HG03108 (cell line): ENCODE results near the gene TMTC2.
"Not testable (repeated sequence)": the region's sequence is repeated elsewhere in the genome, so short reads cannot be mapped to it uniquely, and the experiment has no call there.

Experiments used
- ATAC-seq: cut with Tn5 transposase; IDR thresholded peaks from one replicate; pipeline ENCODE4 v1.9.1; 2021; ENCODE audit warnings: moderate library complexity; ENCODE audit not compliant: unreplicated experiment

TMTC2 gene

DNA sequence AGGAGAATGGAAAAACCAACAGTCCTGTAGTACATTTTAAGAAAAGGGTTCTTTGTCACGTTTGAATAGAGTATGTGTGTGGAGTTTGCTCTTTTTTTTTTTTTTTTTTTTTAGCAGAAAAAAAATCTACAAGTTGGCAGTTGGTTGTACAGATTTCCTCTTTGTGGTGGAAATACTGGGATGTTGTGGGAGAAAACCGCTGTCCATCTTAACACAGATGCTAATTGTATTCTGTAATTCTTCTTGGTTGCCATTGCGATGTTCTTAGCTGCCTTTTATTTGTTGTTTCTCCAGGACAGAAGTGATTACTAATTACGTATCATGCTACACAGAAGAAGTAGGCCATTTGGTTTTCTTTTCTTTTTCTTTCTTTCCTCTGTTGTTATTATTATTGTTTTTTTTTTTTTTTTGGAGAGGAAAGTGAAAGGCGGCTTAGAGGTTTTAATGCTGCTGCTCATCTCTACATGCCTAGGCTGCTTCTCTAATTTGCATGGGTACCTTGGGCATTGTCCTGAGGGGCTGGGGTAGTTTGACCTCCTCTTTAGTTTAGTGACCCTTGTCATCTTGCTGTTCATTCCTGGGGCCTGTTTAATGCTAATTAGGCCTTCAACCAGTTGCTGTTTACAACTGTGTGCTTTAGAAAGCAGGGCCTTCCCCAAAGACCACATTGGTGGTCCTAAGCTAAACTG is 94.7 kb downstream of the TMTC2 start:
- ATAC-seq = no peak

GRCh38 chr12:82783435-82783834 is 96.7 kb downstream of the TMTC2 start:
- ATAC-seq = no peak

DNA sequence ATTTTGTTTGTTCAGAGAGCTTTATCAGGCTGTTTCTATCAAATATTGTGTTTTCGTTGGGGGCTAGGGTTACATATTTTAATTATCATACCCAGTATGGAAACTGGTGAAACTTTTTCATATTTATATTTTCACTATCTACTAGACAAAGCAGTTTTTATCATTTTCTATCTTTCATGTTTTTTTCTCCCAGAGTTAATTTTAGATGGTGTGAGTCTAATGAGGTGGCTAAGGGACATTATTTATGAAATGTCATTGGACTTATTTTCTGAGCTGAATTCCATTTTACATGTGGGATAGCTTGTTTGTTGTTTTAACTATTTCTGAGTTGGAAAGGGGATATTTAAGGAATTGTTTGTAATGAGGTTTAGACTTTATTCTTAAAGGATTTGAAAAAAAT is 100.3 kb downstream of the TMTC2 start:
- no peak for ATAC-seq

DNA sequence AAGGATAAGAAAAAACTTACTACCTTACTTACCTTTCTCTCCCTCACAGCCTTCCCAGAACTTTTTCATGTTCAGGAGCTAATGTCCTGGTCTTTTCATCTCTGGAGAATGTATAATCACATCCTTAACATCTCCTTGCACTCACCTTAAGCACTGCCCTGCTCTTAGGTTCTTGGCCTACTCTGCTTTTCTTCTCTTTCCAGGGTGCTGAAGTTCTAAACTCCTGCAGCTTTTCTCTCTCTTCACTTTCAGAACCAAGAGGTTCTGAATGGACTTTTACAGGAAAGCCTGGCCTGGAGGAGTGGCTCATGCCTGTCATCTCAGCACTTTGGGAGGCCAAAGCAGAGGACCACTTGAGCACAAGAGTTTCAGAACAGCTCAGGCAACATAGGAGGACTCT is 101.9 kb downstream of the TMTC2 start:
- ATAC-seq = no peak

GRCh38 chr12:82789674-82790073 is 103.0 kb downstream of the TMTC2 start:
- no peak for ATAC-seq

- ATAC-seq = no peak
Measured at GRCh38 chr12:82793751-82794281, 107.1 kb downstream of the TMTC2 start.

GRCh38 chr12:82797480-82797879 is 110.8 kb downstream of the TMTC2 start:
- no peak for ATAC-seq

- no peak for ATAC-seq
Measured at GRCh38 chr12:82800185-82800584, 113.5 kb downstream of the TMTC2 start.

GRCh38 chr12:82801951-82802610 is 115.4 kb downstream of the TMTC2 start:
- no peak for ATAC-seq

GRCh38 chr12:82803201-82803600 is 116.5 kb downstream of the TMTC2 start:
- no peak for ATAC-seq

DNA sequence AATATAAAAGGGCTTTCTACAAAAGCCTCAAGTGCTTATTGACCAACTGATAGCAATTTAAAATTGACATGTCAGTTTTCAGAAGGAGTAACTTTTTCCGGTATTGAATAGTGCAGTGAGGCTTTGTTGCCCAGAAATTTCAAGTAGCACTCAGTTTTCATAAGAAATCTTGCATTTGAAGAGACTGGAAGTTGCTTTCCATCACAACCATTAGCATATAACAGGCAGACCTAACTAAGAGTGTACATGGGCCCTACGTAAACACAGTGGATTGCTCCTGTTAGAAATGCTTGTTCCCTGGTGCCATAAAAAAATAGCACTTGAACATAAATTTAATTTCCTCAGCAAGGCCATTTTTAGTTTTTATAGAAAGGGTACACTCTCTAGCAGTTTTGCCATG is 117.9 kb downstream of the TMTC2 start:
- no peak for ATAC-seq

GRCh38 chr12:82805004-82805403 is 118.3 kb downstream of the TMTC2 start:
- not testable (repeated sequence) for ATAC-seq

DNA sequence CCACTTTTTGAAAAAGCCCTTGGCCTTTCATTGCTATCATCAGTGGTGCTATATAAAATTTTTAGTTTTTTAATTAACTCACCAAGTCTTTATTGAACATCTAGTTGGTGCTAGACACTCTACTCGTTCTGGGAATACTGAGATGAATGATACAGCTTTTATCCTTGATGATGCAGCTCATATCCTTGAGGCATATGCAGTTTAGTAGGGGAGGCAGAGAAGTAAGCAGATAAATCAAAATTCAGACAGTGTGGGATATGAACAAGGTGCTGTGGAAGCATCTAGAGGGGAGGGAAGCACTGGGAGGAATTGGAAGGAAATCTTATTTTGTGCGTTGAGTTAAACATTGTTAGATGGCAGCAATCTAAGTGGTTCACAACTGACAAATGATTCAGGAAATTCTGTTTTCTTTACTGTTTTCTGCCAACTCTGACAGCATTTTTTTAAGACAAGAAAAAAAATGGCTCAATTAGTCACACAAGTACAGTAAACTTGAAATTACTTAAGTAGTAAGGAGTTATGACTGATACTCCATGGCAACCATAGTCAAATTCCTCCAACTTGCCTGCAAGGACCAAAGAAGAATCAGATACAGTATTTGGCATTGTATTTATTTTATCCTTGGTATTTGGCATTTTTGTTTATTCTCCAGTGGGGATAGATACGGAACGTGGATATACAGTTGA is 119.2 kb downstream of the TMTC2 start:
- no peak for ATAC-seq

- no peak for ATAC-seq
Measured at GRCh38 chr12:82807132-82807737, 120.5 kb downstream of the TMTC2 start.

GRCh38 chr12:82810568-82810967 is 123.9 kb downstream of the TMTC2 start:
- no peak for ATAC-seq

GRCh38 chr12:82817368-82817767 is 130.7 kb downstream of the TMTC2 start:
- ATAC-seq = no peak

DNA sequence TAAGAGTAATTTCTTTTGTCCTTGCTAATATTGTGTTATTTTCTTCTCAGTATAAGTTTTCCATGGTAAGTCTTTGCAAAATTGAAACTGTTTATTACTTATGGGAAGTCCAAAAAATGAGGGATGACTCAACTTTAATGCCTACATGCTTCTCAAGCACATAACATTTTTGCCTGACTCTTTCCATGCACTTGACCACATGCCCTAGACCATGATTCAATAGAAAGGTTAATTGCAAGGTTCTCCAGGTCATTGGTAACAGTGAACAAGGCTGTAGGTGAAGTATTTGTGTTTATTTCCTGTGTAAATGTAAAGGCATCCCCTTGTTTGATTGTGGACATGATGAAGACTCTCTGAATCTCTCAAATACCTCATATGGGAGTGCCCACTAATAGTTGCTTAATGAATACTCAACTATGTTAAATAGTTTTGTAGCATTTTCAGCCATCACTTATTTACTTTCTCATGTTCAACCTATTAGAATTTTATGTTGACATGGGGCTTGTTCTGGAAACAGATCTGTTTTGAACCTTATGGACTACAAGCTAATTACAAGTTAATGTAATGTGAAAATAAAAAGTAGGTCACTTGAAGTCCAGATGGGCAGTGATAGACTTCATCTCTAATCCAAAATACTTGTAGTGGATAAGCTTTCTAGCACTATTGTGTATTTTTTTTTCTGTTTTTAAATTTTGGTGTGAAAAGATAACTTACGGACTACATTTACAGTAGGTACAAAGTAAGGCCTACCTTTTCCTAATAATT is 131.7 kb downstream of the TMTC2 start:
- ATAC-seq = no peak

DNA sequence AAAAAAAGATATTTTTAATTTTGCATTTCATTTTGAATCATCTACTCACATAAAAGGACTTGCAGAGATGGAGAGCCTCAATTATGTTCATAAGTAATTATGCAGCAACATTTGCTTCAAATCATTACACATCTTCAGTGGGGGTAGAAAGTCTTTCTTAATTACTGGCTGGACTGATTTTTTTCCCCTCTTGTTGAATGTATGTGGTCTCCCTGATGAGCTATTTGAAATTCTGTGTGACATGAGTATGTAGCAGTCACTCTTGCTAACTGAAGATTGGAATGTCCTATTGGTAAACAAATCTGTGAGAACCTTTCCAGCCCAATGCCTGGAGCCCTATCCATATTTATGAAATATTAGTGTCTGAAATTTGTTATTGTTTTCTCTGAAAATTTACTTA is 139.8 kb downstream of the TMTC2 start:
- ATAC-seq = no peak

- no peak for ATAC-seq
Measured at GRCh38 chr12:82832096-82832495, 145.4 kb downstream of the TMTC2 start.

- ATAC-seq = no peak
Measured at GRCh38 chr12:82832981-82833380, 146.3 kb downstream of the TMTC2 start.

- no peak for ATAC-seq
Measured at GRCh38 chr12:82833481-82833880, 146.8 kb downstream of the TMTC2 start.
